NCI-H748 treated with DMSO at 0.1 percent for 48 hours (cell line): Measurements from ENCODE around the gene EIF4G3.
"Not testable (repeated sequence)": the region's sequence is repeated elsewhere in the genome, so short reads cannot be mapped to it uniquely, and the experiment has no call there.

Experiments used
- DNase-seq: peaks from one replicate; lab custom pipeline; 2025; lab: John Stamatoyannopoulos, UW

Gene EIF4G3

DNA sequence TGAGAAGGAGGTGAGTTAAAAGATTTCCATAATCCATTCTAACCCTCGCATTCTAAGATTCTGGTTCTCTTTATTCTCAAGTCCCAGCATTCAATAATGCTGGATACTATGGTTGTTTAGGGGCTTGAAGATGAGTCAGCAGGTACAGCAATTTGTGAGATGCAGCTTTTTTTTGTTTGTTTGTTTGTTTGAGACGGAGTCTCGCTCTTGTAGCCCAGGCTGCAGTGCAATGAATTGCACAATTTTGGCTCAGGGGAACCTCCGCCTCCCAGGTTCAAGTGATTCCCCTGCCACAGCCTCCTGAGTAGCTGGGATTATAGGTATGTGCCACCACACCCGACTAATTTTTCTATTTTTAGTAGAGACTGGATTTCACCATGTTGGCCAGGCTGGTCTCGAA is 23.3 kb downstream of the EIF4G3 start:
- DNase-seq, result no peak

DNA sequence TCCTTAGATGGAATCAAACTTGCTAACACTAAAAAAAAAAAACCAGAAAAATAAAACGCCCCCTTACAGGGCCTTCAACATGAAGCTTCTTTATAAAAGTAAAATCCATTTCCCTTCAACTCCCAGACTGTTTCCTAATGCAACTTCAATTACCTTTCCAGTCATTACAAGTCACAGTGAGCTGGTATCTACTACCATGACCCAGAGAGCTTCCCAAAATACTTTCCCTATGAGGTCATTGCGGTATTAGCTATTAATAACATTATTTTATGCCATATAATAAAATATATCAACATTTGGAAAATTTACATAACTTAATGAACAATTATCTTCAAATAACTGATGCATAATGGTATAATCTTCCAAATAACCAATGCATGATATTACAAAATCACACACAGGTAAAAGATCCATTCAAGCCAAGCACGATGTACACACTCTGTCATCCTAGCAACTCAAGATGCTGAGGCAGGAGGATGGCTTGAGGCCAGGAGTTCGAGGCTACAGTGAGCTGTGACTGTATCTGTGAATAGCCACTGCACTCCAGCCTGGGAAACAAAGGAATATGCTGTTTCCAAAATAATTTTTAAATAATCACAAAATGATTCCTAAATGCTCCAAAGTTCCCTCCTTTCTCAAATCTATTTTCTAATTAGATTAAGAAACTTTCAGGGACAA is 24.1 kb downstream of the EIF4G3 start:
- no peak for DNase-seq

DNA sequence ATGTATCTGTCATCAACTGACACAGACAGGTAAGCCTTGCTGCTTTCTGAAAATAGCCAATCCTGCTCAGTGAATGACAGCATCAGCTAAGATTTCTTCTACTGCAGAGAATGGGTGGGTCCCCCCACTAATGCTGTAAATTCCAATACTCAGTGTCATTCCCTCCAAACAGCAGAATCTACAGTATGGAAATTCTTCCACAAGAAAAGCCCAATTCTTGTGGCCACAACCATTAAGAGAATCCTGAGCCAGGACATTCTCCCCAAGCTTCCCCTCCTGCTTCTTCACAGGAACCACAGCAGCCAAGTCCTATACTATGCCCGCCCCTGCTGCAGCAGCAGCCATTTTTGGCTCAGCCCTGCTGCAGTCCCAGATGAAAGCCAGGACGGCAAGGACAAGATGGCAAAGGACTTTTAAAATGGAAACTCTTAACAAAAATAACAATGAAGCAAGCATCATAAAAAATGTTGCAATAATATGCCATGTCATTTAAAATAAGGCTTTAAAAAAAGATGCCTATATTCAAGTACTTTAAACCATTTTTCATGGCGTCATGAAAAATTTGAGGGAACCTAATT is 26.8 kb downstream of the EIF4G3 start:
- DNase-seq, result no peak

DNA sequence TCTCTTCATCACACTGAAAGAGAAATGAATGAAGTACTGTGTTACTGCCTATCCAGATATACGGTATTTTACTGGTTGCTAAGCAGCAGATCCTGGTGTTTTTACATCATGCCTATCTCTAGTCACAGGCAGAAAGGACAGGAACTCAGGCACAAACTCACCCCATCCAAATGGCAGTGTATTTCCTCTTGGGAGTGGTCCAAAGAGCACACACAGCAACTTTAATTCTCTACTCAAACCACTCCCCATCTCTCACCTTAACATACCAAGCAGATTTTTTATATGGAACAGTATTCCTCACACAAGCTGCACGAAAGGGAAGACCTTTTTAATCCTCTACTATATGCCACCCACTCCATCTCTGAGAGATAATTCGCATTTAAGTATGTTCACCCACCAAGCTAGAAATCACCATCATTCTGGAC is 27.3 kb downstream of the EIF4G3 start:
- no peak for DNase-seq

DNA sequence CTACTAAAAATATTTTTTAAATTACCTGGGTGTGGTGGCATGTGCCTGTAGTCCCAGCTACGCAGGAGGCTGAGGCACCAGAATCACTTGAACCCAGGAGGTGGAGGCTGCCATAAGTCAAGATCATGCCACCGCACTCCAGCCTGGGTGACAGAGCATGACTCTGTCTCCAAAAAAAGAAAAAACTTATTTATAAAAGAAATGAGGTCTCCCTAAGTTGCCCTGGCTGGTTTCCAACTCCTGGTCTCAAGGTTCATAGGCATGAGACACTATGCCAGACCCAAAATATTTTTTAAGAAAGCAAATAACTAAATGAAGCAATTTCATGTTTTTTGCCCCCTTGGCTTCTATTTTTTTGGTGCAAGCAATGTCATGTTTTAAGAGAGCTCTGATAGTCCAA is 32.9 kb downstream of the EIF4G3 start:
- DNase-seq, result no peak

DNA sequence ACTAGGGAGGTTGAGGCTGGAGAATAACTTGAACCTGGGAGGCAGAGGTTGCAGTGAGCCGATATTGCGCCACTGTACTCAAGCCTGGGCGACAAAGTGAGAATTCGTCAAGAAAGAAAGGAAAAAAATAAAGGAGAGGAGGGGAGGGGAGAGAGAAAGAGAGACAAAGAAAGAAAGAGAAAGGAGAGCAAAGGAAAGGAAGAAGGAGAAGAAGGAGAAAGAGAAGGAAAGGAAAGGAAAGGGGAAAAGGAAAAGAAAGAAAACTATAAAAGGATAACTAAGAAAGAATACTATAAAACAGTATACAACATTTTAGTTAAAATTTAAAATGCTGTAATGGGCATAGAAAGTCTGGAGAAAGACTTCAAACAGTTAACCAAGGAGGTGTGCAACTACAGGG is 33.6 kb downstream of the EIF4G3 start:
- DNase-seq, result no peak

DNA sequence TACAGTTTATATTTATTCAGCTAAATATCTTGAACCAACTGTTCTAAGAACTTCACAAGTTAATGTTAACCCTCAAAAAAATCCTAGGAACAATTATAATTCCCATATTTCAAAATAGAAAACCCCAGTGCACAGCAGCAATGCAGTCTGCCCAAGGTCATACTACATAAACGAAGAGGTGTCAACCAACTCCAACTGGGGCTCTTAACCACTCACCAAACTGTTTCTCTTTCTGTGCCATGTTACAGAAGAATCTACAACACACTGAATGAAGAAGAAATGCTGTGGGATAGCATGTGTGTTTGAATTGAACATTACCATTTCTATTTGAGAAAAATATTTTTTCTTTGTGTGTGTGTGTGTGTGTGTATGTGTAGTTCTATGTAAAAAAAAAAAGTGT is 35.7 kb downstream of the EIF4G3 start:
- DNase-seq, result no peak

DNA sequence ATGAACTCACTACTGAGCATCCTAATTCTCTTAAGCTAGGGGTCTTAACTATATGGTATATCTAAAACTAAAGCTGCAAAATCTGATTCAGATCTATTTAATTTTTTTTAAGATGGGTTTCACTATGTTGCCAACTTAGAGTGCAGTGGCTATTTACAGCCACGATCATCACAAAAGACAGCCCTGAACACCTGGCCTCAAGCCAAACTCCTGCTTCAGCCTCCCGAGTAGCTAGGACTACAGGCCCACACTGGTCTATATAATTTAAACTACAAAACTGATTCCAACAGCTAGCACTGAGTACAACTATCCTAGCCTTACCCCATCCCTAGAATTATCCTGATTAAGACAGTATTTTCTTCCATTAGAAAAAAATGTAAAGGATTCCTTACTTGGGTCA is 37.1 kb downstream of the EIF4G3 start:
- peak; percentile 28 for DNase-seq

DNA sequence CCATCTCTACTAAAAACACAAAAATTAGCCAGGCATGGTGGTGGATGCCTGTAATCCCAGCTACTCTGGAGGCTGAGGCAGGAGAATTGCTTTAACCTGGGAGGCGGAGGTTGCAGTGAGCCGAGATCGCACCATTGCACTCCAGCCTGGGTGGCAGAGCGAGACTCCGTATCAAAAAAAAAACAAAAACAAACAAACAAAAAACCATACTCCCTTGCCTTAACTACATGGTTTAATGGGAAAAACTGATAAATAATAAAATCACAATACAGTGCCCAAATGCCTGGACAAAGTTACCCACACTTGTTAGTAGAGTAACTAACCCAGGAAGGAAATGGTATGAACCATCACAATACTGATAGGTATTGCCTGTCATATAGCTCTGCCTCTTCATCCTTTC is 40.4 kb downstream of the EIF4G3 start:
- not testable (repeated sequence) for DNase-seq

DNA sequence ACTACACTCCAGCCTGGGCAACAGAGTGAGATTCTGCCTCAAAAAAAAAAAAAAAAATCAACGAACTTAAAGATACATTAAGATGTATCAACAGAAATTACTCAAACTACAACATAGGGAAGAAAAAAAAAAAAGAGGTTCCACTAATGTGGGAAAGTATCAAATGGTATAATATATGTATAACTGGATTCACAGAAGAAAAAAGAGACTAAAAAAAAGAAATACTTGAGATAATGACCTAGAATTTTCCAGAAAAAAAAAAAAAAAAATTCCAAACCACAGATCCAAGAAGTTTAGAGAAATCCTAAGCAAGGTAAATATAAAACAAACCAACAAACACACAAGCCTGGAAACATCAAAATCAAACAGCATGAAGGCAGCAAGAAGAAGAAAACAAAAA is 45.5 kb downstream of the EIF4G3 start:
- no peak for DNase-seq

DNA sequence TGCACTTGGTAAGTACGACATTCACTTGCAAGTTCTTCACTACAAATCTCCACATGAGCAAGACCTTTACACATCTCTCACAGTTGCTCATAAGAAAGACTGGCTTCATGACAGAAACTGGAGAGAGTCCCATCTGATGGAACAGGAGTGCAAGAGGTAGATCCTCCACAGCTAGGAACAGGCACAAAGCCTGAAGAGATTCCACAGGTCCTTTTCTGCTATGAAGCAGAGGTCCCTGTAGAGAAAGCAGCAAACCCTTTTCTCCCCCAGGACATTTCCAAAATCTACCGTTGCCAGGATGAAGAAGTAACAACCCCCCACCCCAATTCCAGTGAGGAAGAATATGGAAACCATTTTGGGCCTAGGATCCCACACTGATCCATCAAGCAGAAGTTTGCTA is 47.3 kb downstream of the EIF4G3 start:
- no peak for DNase-seq

DNA sequence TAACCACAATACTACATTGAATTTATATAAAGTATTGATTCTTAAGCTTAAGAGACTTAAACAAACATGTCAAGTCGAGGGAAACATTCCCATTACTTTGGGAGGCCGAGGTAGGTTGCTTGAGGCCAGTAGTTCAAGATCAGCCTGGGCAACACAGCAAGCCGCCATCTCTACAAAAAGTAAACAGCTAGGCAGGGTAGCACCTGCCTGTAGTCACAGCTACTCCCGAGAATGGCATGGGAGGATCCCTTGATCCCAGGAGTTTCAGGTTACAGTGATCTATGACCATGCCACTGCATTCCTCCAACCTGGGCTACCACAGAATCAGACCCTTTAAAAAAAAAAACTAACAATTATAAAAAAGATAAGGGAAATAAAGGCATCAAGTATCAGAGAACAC is 50.4 kb downstream of the EIF4G3 start:
- peak; percentile 2 for DNase-seq

DNA sequence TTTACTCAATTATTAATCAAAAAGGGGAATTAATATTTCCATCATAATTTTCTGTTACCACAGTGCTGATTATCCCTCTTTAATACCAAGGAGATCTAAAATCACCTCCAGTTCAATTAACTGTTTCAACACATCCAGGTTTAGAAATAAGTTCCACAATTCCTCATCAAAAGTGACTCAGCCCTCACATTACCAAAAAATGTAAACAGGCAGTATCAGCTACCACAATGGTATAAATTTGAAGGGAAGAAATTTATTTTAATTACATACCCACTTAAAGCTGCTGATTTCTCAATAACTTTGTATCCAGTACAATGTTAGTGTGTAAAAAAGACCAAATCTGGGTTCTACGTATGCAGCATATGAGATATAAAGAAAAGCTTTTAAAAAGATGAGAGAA is 51.9 kb downstream of the EIF4G3 start:
- DNase-seq, result no peak

DNA sequence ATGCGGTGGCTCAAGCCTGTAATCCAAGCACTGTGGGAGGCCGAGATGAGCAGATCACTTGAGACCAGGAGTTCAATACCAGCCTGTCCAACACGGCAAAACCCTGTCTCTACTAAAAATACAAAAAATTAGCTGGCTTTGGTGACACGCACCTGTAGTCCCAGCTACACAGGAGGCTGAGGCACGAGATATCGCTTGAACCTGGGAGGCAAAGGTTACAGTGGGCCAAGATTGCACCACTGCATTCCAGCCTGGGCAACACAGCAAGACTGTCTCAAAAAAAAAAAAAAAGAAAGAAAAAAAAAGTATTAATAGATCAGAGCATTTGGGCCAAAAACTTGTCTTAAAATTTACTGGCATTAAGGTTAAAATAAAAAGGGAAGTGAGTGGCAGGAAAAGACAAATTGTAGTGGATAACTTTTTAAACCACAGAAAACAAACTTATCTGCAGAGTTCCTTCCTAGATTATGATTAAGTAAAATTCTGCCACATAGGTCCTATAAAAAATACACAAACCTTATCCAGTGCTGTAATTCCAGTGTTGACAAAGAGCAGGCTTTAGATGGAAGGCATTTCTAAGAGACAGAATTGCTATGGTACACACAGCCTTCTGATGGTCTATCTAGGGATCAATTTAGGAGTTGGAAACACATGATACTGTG is 53.3 kb downstream of the EIF4G3 start:
- DNase-seq, result no peak

DNA sequence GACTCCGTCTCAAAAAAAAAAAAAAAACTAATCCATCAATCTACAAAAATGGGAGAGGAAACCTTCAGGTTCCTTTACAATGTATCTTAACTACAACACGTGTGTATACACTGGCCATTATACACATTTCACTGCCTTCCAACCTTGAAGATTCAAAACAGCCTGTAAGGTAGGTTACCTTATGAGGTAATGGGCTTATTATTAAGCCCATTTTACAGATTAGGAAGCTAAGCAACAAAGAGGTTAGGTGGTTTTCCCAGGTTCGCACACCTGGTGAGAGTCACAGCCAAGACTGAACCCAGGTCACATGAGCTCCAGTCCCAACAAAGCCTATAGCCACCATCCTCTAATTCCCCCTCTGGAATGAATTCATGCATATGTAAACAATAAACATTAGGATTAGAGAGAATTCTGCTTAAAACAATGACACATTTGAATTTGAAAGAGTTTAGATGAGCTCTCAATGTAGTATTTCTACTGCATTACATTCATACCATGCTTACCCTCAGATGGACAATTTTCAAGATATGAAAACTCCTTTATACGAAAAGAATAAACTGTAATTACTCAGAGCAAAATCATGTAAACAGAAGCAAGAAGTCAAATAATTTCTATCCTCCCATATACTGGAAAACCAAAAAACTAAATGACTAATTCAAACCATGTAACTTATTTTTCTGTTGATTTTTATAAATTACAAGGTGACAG is 54.8 kb downstream of the EIF4G3 start:
- DNase-seq, result no peak

DNA sequence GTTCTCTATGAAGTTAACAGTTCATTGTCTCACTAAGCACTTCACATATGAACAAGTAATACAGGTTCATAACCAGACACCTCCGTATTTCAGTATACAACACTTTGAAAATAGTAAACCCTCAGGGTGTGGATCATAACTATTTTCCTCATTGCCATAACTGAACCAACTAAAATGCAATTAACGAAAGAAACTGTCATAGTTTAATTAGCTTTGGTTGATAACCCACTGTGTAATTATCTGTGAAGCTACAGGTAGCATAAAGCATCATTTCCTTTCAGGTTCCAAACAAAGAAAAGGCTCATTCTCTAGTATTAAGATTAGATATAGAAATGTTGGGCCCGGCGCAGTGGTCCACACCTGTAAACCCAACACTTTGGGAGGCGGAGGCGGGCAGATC is 58.5 kb downstream of the EIF4G3 start:
- no peak for DNase-seq

DNA sequence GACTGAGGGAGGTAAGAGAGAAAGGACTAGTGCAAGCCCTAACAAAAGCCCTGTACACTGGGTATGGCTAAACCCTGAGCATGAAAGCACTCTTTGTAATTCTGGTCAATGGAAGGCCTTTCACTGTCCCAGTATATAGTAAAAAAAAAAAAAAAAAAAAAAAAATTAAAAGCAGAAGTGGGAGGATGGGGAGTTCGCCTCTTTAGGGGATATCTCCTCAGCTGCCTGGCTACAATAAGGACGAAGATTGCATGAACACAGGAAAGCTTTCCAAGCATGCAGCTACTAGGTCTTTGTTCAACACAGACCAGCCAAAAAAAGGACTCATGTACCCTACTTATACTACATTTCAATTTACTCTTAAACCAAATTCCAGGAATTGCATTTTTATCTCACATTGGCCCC is 59.1 kb downstream of the EIF4G3 start:
- DNase-seq, result no peak

DNA sequence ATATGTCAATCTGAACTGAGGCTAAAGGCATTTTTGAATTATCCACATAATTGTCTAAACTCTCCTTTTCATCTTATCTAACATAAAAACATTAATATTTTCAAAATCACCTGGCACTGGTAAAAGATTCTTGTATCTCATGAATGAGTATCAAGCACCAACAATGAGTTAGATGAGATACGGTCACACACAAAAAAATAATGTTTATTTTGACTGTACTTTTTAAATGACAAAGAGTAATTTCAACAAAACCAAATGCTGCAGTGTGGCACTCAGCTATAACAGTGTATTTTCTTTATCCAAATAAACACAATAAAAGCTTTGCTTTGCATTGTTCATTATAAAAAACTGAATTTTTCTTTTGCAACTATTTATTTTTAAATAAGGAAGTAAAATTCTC is 59.5 kb downstream of the EIF4G3 start:
- DNase-seq, result no peak

DNA sequence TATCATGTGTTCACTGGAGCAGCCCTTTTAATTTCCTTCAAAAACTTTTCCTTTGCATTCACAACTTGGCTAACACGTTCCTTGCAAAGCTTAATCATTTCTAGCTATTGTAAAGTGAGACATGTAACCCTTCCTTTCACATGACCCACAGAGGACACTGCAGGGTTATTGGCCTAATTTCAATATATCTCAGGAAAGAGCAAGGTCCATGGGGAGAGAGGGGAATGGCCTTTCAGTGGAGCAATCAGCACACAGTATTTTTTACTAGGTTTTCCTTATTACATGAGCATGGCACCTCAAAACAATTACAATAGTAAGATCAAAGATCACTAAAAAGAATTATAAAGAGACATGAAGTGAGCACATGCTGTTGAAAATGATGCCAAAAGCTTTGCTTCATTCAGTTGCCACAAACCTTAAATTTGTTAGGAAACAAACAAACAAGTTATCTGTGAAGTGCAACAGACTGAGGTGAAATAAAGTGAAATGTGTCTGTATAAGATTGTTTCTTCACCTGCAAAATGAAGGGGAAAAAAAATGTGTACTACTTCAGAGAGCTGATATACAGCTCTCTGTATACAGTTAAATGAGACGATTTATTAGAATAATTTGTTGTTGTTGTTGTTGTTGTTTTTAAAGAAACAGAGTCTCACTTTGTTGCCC is 61.5 kb downstream of the EIF4G3 start:
- no peak for DNase-seq

DNA sequence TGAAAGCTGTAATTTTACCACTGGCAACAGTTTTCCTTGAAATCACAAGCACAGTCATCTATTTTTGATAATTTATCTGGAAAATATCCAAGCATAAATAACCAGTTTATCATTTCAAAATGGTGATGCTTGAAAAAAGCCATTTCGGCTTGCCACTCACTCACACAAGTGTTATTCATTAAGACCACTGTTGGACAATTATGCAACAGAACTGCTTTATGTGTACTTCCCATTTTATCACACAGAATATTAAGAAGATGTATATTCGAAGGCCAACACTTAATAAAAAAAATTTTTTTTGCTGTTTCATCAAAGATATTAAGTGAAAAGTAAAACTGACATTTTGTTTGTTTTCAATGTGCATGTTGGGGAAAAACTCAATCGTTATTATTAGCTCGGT is 62.3 kb downstream of the EIF4G3 start:
- no peak for DNase-seq

DNA sequence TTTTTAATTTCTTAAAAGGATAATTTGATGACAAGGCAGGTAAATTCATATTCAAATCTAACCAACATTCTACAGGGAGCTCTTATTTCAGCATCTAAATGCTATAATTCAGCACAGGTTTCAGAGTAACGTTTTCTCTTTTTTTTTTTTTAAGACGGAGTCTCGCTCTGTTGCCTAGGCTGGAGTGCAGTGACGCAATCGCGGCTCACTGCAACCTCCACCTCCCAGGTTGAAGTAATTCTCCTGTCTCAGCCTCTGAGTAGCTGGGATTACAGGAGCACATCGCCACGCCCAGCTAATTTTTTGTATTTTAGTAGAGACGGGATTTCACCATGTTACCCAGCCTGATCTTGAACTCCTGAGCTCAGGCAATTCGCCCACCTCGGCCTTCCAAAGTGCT is 66.5 kb downstream of the EIF4G3 start:
- DNase-seq, result no peak

DNA sequence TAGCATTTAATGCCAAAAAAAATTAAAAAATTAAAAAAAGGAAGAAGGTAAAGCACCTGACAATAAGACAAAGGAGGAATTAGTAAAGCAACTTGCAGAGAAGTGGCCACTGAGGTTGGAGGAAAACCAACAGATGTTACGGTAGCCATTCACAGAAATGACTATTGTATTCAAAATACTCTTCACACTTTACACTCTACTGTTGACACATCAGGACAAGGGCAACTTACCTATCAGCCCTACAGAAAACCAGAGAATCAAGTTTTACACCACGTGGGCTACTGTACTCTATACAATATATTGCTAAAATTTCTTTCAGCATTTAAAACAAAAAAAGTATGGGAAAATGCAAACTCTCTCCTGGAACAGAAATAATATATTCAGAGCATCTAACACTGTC is 70.0 kb downstream of the EIF4G3 start:
- DNase-seq, result no peak

DNA sequence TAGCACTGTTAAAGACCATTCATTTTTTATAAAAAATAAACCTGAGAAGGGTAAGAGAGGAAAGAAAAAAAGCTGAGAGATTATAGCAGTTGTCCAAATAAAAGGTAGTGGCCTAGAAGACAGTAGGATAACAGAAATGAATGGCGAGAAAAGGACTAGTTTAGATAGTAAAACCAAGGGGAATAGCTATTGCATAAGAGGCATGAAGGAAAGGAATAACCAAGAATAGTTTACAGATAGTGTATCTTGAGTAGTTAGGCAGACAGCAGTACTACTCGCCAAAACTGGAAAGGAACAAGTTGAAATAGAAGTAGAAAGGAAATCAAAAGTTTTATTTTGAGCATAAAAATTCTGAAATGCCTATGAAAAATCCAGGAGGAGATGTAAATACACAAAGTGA is 70.5 kb downstream of the EIF4G3 start:
- no peak for DNase-seq
